HCT116 (cell line): Measurements from ENCODE around the gene OMP. TPM values are rescaled to one million over a fixed set of nuclear protein-coding genes. Genes with fewer than 3 reads are reported as not detected.

ENCODE experiments used
- ATAC-seq: fragments of 200-7000 bp; cut with Tn5 transposase; 2 replicates; pipeline ENCODE4 v1.9.1; 2020; ENCODE audit warnings: mild to moderate bottlenecking, moderate library complexity
- BruUV-seq: library from RNA; stranded (reverse); fragments of 400-500 nt; replicated peaks from 2 replicates; lab custom pipeline; 2021; lab: Mats Ljungman, UMichigan
- CTCF ChIA-PET: fragments of 300-600 bp; sonication (Branson Sonifier 250); formaldehyde crosslinking; loops from one replicate; lab custom pipeline; 2021; ENCODE audit warnings: antibody characterized with exemption; lab: Charles Lee
- POLR2A ChIA-PET: fragments of 300-600, 350-600 bp; sonication (Branson Sonifier 250); formaldehyde crosslinking; loops from one replicate; lab custom pipeline; 2021; ENCODE audit warnings: antibody characterized with exemption; lab: Charles Lee
- RAD21 ChIA-PET, 2 experiments: fragments of 300-600 bp; sonication (Branson Sonifier 250); formaldehyde crosslinking; loops; one replicate each; lab custom pipeline; 2023; ENCODE audit warnings: low total read pairs in 2 of 2; ENCODE audit not compliant: uncharacterized antibody in 2 of 2, unreplicated experiment in 2 of 2, low non-redundant PET in 1 of 2; lab: Charles Lee
- DNase-seq: peaks from one replicate; pipeline ENCODE4 v3.0.0-alpha.2; 2010; ENCODE audit warnings: low read depth, low spot score
- H2AFZ ChIP-seq: fragments of 200-600 bp; shearing (Covaris generic), sonication (generic); 2 replicates; pipeline ENCODE4 v1.6.1; 2017; ENCODE audit warnings: low read depth, mixed run types, mixed read lengths, antibody characterized with exemption, low read length; ENCODE audit not compliant: poor library complexity, severe bottlenecking
- H3K27ac ChIP-seq: 2 replicates; pipeline ENCODE4 v1.5.1; 2012; ENCODE audit warnings: low read depth, low read length
- H3K27me3 ChIP-seq: fragments of 200-600 bp; sonication (generic); 2 replicates; pipeline ENCODE4 v1.6.1; 2016; ENCODE audit warnings: mixed run types, low read length, mixed read lengths; ENCODE audit not compliant: insufficient read depth
- H3K36me3 ChIP-seq, 2 experiments: fragments of 200-500 bp in 1 of 2; fragments of 200-600 bp in 1 of 2; sonication (Bioruptor generic) in 1 of 2; sonication (generic) in 1 of 2; 2 replicates each; pipeline versions ENCODE4 v1.5.1 to v1.6.1; 2014 to 2016; ENCODE audit warnings: low read length in 2 of 2, inconsistent platforms in 1 of 2, mixed read lengths in 1 of 2, mixed run types in 1 of 2; ENCODE audit not compliant: insufficient read depth in 2 of 2, control insufficient read depth in 1 of 2
- H3K4me1 ChIP-seq, 2 experiments: fragments of 200-600 bp in 1 of 2; sonication (generic) in 1 of 2; 2 replicates each; pipeline versions ENCODE4 v1.5.1 to v1.6.1; 2012 to 2017; ENCODE audit warnings: low read length in 2 of 2, inconsistent platforms in 1 of 2, mild to moderate bottlenecking in 1 of 2, mixed read lengths in 1 of 2, mixed run types in 1 of 2, moderate library complexity in 1 of 2; ENCODE audit not compliant: insufficient read depth in 2 of 2, control insufficient read depth in 1 of 2
- H3K4me2 ChIP-seq: fragments of 200-600 bp; sonication (generic); 2 replicates; pipeline ENCODE4 v1.6.1; 2017; ENCODE audit warnings: mixed run types, low read length, mixed read lengths
- H3K4me3 ChIP-seq, 2 experiments: fragments of 200-600 bp in 1 of 2; sonication (generic) in 1 of 2; replicated peaks in 1 of 2; 2 replicates each; pipeline ENCODE4 v1.5.1; 2011 to 2016; ENCODE audit warnings: low read length in 2 of 2, control low read depth in 1 of 2, low read depth in 1 of 2, mild to moderate bottlenecking in 1 of 2, mixed read lengths in 1 of 2, mixed run types in 1 of 2
- H3K79me2 ChIP-seq: fragments of 200-600 bp; sonication (generic); 2 replicates; pipeline ENCODE4 v1.6.1; 2017; ENCODE audit warnings: mild to moderate bottlenecking, mixed run types, low read length, moderate library complexity, mixed read lengths; ENCODE audit not compliant: insufficient read depth
- H3K9ac ChIP-seq: fragments of 200-600 bp; sonication (generic); 2 replicates; pipeline ENCODE4 v1.6.1; 2016; ENCODE audit warnings: low read length, mixed read lengths
- H3K9me2 ChIP-seq: fragments of 200-600 bp; sonication (generic), shearing (Covaris generic); 2 replicates; pipeline ENCODE4 v1.6.1; 2017; ENCODE audit warnings: mixed run types, mild to moderate bottlenecking, moderate library complexity; ENCODE audit not compliant: insufficient read depth
- H3K9me3 ChIP-seq, 2 experiments: fragments of 200-500 bp in 1 of 2; fragments of 200-600 bp in 1 of 2; sonication (Bioruptor generic) in 1 of 2; sonication (generic) in 1 of 2; 2 replicates each; pipeline ENCODE4 v1.6.1; 2014 to 2017; ENCODE audit warnings: low read length in 2 of 2, mixed read lengths in 2 of 2, inconsistent platforms in 1 of 2, low read depth in 1 of 2, mild to moderate bottlenecking in 1 of 2, mixed run types in 1 of 2, moderate library complexity in 1 of 2; ENCODE audit not compliant: control insufficient read depth in 1 of 2, insufficient read depth in 1 of 2
- H4K20me1 ChIP-seq: fragments of 200-600 bp; sonication (generic), shearing (Covaris generic); 2 replicates; pipeline ENCODE4 v1.6.1; 2017; ENCODE audit warnings: mixed run types, mild to moderate bottlenecking, moderate library complexity; ENCODE audit not compliant: insufficient read depth
- CBX3 ChIP-seq: IDR thresholded peaks from 2 replicates; pipeline ENCODE4 v1.6.1; 2012; ENCODE audit warnings: low read depth
- CEBPB ChIP-seq: IDR thresholded peaks from 2 replicates; pipeline ENCODE4 v1.6.1; 2012; ENCODE audit warnings: low read depth
- EGR1 ChIP-seq: IDR thresholded peaks from 2 replicates; pipeline ENCODE4 v1.6.1; 2012; ENCODE audit warnings: low read depth
- EZH2 ChIP-seq: fragments of 200-600 bp; sonication (generic); IDR thresholded peaks from 2 replicates; pipeline ENCODE4 v1.6.1; 2017; ENCODE audit warnings: antibody characterized with exemption, mixed run types
- FOSL1 ChIP-seq: IDR thresholded peaks from 2 replicates; pipeline ENCODE4 v1.6.1; 2012; ENCODE audit warnings: low read depth
- POLR2A ChIP-seq: IDR thresholded peaks from 2 replicates; pipeline ENCODE4 v1.7.0; 2011; ENCODE audit warnings: borderline replicate concordance; ENCODE audit not compliant: insufficient read depth, insufficient read length; ENCODE audit errors: extremely low read depth
- RAD21 ChIP-seq: IDR thresholded peaks from 2 replicates; pipeline ENCODE4 v1.6.1; 2012; ENCODE audit warnings: low read depth, mild to moderate bottlenecking
- SIN3A ChIP-seq: IDR thresholded peaks from 2 replicates; pipeline ENCODE4 v1.6.1; 2012; ENCODE audit warnings: low read depth
- SP1 ChIP-seq: IDR thresholded peaks from 2 replicates; pipeline ENCODE4 v1.6.1; 2012; ENCODE audit warnings: low read depth
- SRF ChIP-seq: IDR thresholded peaks from 2 replicates; pipeline ENCODE4 v1.6.1; 2012; ENCODE audit warnings: low read depth
- YY1 ChIP-seq: IDR thresholded peaks from 2 replicates; pipeline ENCODE4 v1.6.1; 2011; ENCODE audit warnings: low read length, low read depth, moderate library complexity, mild to moderate bottlenecking; ENCODE audit not compliant: insufficient replicate concordance; ENCODE audit errors: extremely low read depth
- ZFX ChIP-seq: fragments of 450-650 bp; IDR thresholded peaks from 2 replicates; pipeline ENCODE4 v1.6.1; 2017
- ZNF274 ChIP-seq: fragments of 200-500 bp; sonication (Bioruptor generic); IDR thresholded peaks from 2 replicates; pipeline ENCODE4 v1.6.1; 2014; ENCODE audit warnings: mild to moderate bottlenecking, low read depth, low read length, inconsistent platforms
- intact Hi-C: fragments of 100-400 bp; cut with micrococcal nuclease; formaldehyde crosslinking; loops from 2 replicates; pipeline ENCODE4 v1.10.0; 2022
- total RNA-seq: library from RNA; stranded (reverse); gene quantifications from one replicate; pipeline ENCODE4 v1.2.1, GENCODE V29; 2021; ENCODE audit not compliant: unreplicated experiment
- TF ChIP-seq, protein P1 (sequence below): IDR thresholded peaks from 2 replicates; pipeline ENCODE4 v1.6.1; 2012; ENCODE audit warnings: low read depth
- TF ChIP-seq, protein P2 (sequence below): IDR thresholded peaks from 2 replicates; pipeline ENCODE4 v1.6.1; 2011; ENCODE audit warnings: mild to moderate bottlenecking, low read length, moderate library complexity; ENCODE audit not compliant: insufficient replicate concordance; ENCODE audit errors: extremely low read depth
- TF ChIP-seq, protein P3 (sequence below): IDR thresholded peaks from 2 replicates; pipeline ENCODE4 v1.6.1; 2012

Gene OMP
- total RNA-seq, 1 experiment from 2014 or later, result not detected

DNA sequence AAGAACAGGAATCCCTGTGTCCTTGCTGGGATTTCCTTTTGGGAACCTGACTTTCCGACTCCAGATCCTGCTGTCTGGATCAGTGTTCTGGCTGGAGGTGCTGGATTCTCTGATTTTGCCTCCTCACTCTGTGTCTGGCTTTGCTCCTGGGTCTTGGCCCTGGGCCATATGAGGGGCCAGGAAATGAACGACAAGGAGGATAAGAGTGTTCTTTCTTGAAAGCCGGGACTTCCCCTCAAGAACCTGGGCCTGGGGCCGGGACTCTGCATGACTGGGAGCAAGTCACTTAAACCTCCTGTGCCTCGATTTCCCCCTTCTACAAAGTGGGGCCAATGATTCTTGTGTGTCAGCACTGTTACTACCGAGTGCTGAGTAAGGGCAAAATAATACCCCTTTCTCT, 22.6 kb downstream of the OMP start:
- intact Hi-C loops, result no loop called here
- RAD21 ChIA-PET, result no interaction called here

More for the DNA sequence above, 22.6 kb downstream of the OMP start:
- DNase-seq (no peak), ATAC-seq (no peak)
- H4K20me1 ChIP-seq, result no peaks in the 10 kb centered on the region
- no peaks in the 10 kb centered on the region for H3K9me2 ChIP-seq
- no peak overlapping the region for H3K4me3 ChIP-seq
- POLR2A ChIA-PET, result no interaction called here
- H2AFZ ChIP-seq, result no peak overlapping the region
- TF ChIP-seq, protein P1, sequence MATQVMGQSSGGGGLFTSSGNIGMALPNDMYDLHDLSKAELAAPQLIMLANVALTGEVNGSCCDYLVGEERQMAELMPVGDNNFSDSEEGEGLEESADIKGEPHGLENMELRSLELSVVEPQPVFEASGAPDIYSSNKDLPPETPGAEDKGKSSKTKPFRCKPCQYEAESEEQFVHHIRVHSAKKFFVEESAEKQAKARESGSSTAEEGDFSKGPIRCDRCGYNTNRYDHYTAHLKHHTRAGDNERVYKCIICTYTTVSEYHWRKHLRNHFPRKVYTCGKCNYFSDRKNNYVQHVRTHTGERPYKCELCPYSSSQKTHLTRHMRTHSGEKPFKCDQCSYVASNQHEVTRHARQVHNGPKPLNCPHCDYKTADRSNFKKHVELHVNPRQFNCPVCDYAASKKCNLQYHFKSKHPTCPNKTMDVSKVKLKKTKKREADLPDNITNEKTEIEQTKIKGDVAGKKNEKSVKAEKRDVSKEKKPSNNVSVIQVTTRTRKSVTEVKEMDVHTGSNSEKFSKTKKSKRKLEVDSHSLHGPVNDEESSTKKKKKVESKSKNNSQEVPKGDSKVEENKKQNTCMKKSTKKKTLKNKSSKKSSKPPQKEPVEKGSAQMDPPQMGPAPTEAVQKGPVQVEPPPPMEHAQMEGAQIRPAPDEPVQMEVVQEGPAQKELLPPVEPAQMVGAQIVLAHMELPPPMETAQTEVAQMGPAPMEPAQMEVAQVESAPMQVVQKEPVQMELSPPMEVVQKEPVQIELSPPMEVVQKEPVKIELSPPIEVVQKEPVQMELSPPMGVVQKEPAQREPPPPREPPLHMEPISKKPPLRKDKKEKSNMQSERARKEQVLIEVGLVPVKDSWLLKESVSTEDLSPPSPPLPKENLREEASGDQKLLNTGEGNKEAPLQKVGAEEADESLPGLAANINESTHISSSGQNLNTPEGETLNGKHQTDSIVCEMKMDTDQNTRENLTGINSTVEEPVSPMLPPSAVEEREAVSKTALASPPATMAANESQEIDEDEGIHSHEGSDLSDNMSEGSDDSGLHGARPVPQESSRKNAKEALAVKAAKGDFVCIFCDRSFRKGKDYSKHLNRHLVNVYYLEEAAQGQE, result no peak
- TF ChIP-seq YY1, result no peak
- no peak for TF ChIP-seq ZFX
- TF ChIP-seq CEBPB, result no peak
- TF ChIP-seq FOSL1, result no peak
- TF ChIP-seq, protein P2, sequence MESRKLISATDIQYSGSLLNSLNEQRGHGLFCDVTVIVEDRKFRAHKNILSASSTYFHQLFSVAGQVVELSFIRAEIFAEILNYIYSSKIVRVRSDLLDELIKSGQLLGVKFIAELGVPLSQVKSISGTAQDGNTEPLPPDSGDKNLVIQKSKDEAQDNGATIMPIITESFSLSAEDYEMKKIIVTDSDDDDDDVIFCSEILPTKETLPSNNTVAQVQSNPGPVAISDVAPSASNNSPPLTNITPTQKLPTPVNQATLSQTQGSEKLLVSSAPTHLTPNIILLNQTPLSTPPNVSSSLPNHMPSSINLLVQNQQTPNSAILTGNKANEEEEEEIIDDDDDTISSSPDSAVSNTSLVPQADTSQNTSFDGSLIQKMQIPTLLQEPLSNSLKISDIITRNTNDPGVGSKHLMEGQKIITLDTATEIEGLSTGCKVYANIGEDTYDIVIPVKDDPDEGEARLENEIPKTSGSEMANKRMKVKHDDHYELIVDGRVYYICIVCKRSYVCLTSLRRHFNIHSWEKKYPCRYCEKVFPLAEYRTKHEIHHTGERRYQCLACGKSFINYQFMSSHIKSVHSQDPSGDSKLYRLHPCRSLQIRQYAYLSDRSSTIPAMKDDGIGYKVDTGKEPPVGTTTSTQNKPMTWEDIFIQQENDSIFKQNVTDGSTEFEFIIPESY, result no peak
- no peak for TF ChIP-seq ZNF274
- TF ChIP-seq POLR2A, result no peak
- no peak for TF ChIP-seq SIN3A
- TF ChIP-seq EGR1, result no peak
- TF ChIP-seq EZH2, result no peak
- TF ChIP-seq RAD21, result no peak
- TF ChIP-seq, protein P3, sequence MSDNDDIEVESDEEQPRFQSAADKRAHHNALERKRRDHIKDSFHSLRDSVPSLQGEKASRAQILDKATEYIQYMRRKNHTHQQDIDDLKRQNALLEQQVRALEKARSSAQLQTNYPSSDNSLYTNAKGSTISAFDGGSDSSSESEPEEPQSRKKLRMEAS, result no peak
- TF ChIP-seq CBX3, result no peak
- TF ChIP-seq SP1, result no peak
- no peak for TF ChIP-seq SRF
- TF ChIP-seq, all 23 proteins: peak for 0
- H3K9ac ChIP-seq, result no peak overlapping the region
- H3K36me3 ChIP-seq, result no peaks in the 10 kb centered on the region
- peaks cover 3 to 15% of the 10 kb centered on the region in 2 experiments; a peak in 2 of 4 replicates for H3K4me1 ChIP-seq
- H3K79me2 ChIP-seq, result no peaks in the 10 kb centered on the region
- H3K4me2 ChIP-seq, result no peak overlapping the region
- H3K9me3 ChIP-seq, result no peaks in the 10 kb centered on the region
- BruUV-seq, result no TSS peak
- H3K27ac ChIP-seq, result no peak overlapping the region
- CTCF ChIA-PET, result no interaction called here
- no peaks in the 10 kb centered on the region for H3K27me3 ChIP-seq
